Measurements from ENCODE around the gene ZNF76. TPM values are rescaled to one million over a fixed set of nuclear protein-coding genes. Genes with fewer than 3 reads are reported as not detected.

Gene ZNF76
- total and polyA plus RNA-seq, 2 of the 13 experiments (the other 11 are each of a cell fraction or from before 2014, with no cell fraction given), result 13.2 to 26.4 TPM

GRCh38 chr6:35327349-35328027 lies 68.0 kb downstream of the ZNF76 start (continued):
- TF ChIP-seq STAG1 (CRISPR knock-in tag; IDR thresholded peaks at IDR 0.05) (peak; percentile 81), PRDM4 (CRISPR knock-in tag; IDR thresholded peaks at IDR 0.05; ENCODE audit: borderline replicate concordance) (no peak), SMARCC2 (IDR thresholded peaks at IDR 0.05) (no peak), ZMYM2 (CRISPR knock-in tag; IDR thresholded peaks at IDR 0.05) (no peak), HDAC2 (CRISPR knock-in tag; IDR thresholded peaks at IDR 0.05) (peak; percentile 30; the same call in 1 of the 2 replicates), ZBTB3 (CRISPR knock-in tag; IDR thresholded peaks at IDR 0.05; ENCODE audit: borderline replicate concordance, low read depth) (no peak), ZNF619 (CRISPR knock-in tag; IDR thresholded peaks at IDR 0.05) (no peak), HNRNPUL1 (IDR thresholded peaks at IDR 0.05; ENCODE audit: low read depth, low read length) (no peak), TBP (CRISPR knock-in tag; IDR thresholded peaks at IDR 0.05) (no peak), MBNL3 (CRISPR knock-in tag; conservative IDR thresholded peaks at IDR 0.05) (no peak), BHLHE40 (IDR thresholded peaks at IDR 0.05; ENCODE audit: low read length) (no peak), ZNF530 (CRISPR knock-in tag; IDR thresholded peaks at IDR 0.05; ENCODE audit: low read depth) (no peak), POLR2AphosphoS2 (IDR thresholded peaks at IDR 0.05; ENCODE audit: low read depth, low read length) (no peak), MAFK (conservative IDR thresholded peaks at IDR 0.05 in 1 of 2, IDR thresholded peaks at IDR 0.05 in 1 of 2; ENCODE audit: low read length in 2 of 2) (0 out of 4 replicates have a peak, but pooled peaks of 1 of the 2 experiments have one; percentile 1), NFKB2 (CRISPR knock-in tag; IDR thresholded peaks at IDR 0.05; ENCODE audit: borderline replicate concordance) (no peak; the same call in 1 of the 2 replicates), JUND (CRISPR knock-in tag; IDR thresholded peaks at IDR 0.05) (no peak), SIX4 (CRISPR knock-in tag; IDR thresholded peaks at IDR 0.05) (no peak), NCOA2 (CRISPR knock-in tag; IDR thresholded peaks at IDR 0.05) (no peak), KLF9 (CRISPR knock-in tag; IDR thresholded peaks at IDR 0.05; ENCODE audit: low read depth) (no peak)
- TF ChIP-seq, protein P1, sequence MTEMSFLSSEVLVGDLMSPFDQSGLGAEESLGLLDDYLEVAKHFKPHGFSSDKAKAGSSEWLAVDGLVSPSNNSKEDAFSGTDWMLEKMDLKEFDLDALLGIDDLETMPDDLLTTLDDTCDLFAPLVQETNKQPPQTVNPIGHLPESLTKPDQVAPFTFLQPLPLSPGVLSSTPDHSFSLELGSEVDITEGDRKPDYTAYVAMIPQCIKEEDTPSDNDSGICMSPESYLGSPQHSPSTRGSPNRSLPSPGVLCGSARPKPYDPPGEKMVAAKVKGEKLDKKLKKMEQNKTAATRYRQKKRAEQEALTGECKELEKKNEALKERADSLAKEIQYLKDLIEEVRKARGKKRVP (CRISPR knock-in tag; IDR thresholded peaks at IDR 0.05), result no peak
